SK-N-SH (cell line): ENCODE data around the gene SPEG.

Experiments
- CTCF ChIP-seq: fragments of 200-600 bp; sonication (generic); IDR thresholded peaks from 2 replicates; pipeline ENCODE4 v1.6.1; 2017; ENCODE audit warnings: antibody characterized with exemption, mild to moderate bottlenecking, moderate library complexity
- EP300 ChIP-seq, 2 experiments: IDR thresholded peaks; 2 replicates each; pipeline versions ENCODE4 v1.4.0 to v1.6.1; 2012; ENCODE audit warnings: borderline replicate concordance in 1 of 2, low read depth in 1 of 2, low read length in 1 of 2
- JUND ChIP-seq: IDR thresholded peaks from 2 replicates; pipeline ENCODE4 v1.4.0; 2012
- POLR2AphosphoS5 ChIP-seq: IDR thresholded peaks from 2 replicates; pipeline ENCODE4 v1.6.1; 2012; ENCODE audit warnings: low read depth, low read length
- YY1 ChIP-seq: IDR thresholded peaks from 2 replicates; pipeline ENCODE4 v1.4.0; 2012; ENCODE audit warnings: low read depth, mild to moderate bottlenecking

GRCh38 chr2:219403861-219404260 is 30.8 kb upstream of the SPEG start:
- TF ChIP-seq CTCF (no peak), YY1 (no peak), JUND (no peak), EP300 (IDR thresholded peaks at IDR 0.05; ENCODE audit: borderline replicate concordance in 1 of 2, low read depth in 1 of 2, low read length in 1 of 2) (no peak), POLR2AphosphoS5 (no peak)
